DND-41 (cell line): ENCODE data around the gene UFSP2.
"Not testable (repeated sequence)": the region's sequence is repeated elsewhere in the genome, so short reads cannot be mapped to it uniquely, and the experiment has no call there.

Source experiments
- ATAC-seq: fragments of 200-7000 bp; cut with Tn5 transposase; 3 replicates; pipeline ENCODE4 v1.9.1; 2021; ENCODE audit warnings: low read depth; ENCODE audit not compliant: insufficient read depth
- DNase-seq: peaks from one replicate; pipeline ENCODE4 v3.0.0-alpha.2; 2020
- H2AFZ ChIP-seq: 2 replicates; pipeline ENCODE4 v1.6.0; 2012; ENCODE audit warnings: low read depth, low read length
- H3K27ac ChIP-seq: 2 replicates; pipeline ENCODE4 v1.5.1; 2012; ENCODE audit warnings: low read length, inconsistent platforms
- H3K27me3 ChIP-seq: fragments of 200-600 bp; sonication (generic); 2 replicates; pipeline ENCODE4 v1.6.0; 2012; ENCODE audit warnings: low read length, mild to moderate bottlenecking, inconsistent platforms; ENCODE audit not compliant: insufficient read depth, poor library complexity
- H3K36me3 ChIP-seq: 2 replicates; pipeline ENCODE4 v1.5.1; 2012; ENCODE audit warnings: low read length, inconsistent platforms; ENCODE audit not compliant: insufficient read depth
- H3K4me1 ChIP-seq: 2 replicates; pipeline ENCODE4 v1.5.1; 2012; ENCODE audit warnings: mild to moderate bottlenecking, low read length; ENCODE audit not compliant: insufficient read depth
- H3K4me2 ChIP-seq: 2 replicates; pipeline ENCODE4 v1.6.0; 2012; ENCODE audit warnings: mild to moderate bottlenecking, moderate library complexity, low read length, inconsistent platforms; ENCODE audit not compliant: insufficient read depth
- H3K4me3 ChIP-seq, 2 experiments: fragments of 200-600 bp in 1 of 2; shearing (Covaris generic) in 1 of 2; 2 replicates each; pipeline ENCODE4 v1.5.1; 2012 to 2016; ENCODE audit warnings: inconsistent platforms in 2 of 2, low read length in 2 of 2, mild to moderate bottlenecking in 2 of 2, low read depth in 1 of 2, moderate library complexity in 1 of 2
- H3K79me2 ChIP-seq: 2 replicates; pipeline ENCODE4 v1.6.0; 2012; ENCODE audit warnings: low read length, inconsistent platforms; ENCODE audit not compliant: insufficient read depth
- H3K9ac ChIP-seq: 2 replicates; pipeline ENCODE4 v1.6.0; 2012; ENCODE audit warnings: low read depth, mild to moderate bottlenecking, inconsistent platforms, low read length, moderate library complexity
- H3K9me3 ChIP-seq: 2 replicates; pipeline ENCODE4 v1.5.1; 2012; ENCODE audit warnings: low read length, moderate library complexity, mild to moderate bottlenecking, inconsistent platforms; ENCODE audit not compliant: insufficient read depth, severe bottlenecking
- H4K20me1 ChIP-seq: 2 replicates; pipeline ENCODE4 v1.6.0; 2012; ENCODE audit warnings: low read length; ENCODE audit not compliant: insufficient read depth
- CTCF ChIP-seq: IDR thresholded peaks from 2 replicates; pipeline ENCODE4 v1.5.1; 2012; ENCODE audit warnings: borderline replicate concordance, low read length, moderate library complexity, mild to moderate bottlenecking; ENCODE audit not compliant: poor library complexity, severe bottlenecking; ENCODE audit errors: extremely low read depth
- EZH2 ChIP-seq: IDR thresholded peaks from 3 replicates; pipeline ENCODE4 v1.6.1; 2012; ENCODE audit warnings: borderline replicate concordance, low read depth, mild to moderate bottlenecking, moderate library complexity, low read length, inconsistent platforms; ENCODE audit not compliant: severe bottlenecking

Gene UFSP2

GRCh38 chr4:185369731-185370130 is 56.0 kb downstream of the UFSP2 start:
- no peak overlapping the region for H3K4me2 ChIP-seq
- no peaks in the 10 kb centered on the region for H3K9me3 ChIP-seq
- no peak overlapping the region for H3K9ac ChIP-seq
- H3K27ac ChIP-seq = no peak overlapping the region
- H3K4me1 ChIP-seq = no peaks in the 10 kb centered on the region
- H3K27me3 ChIP-seq = no peaks in the 10 kb centered on the region
- ATAC-seq (no peak), DNase-seq (no peak)
- H4K20me1 ChIP-seq = no peaks in the 10 kb centered on the region
- TF ChIP-seq CTCF = no peak
- no peak for TF ChIP-seq EZH2
- no peak overlapping the region for H3K4me3 ChIP-seq
- no peaks in the 10 kb centered on the region for H3K36me3 ChIP-seq
- H3K79me2 ChIP-seq = no peaks in the 10 kb centered on the region
- no peak overlapping the region for H2AFZ ChIP-seq

- no peak for ATAC-seq
- no peaks in the 10 kb centered on the region for H3K4me1 ChIP-seq
- H4K20me1 ChIP-seq = no peaks in the 10 kb centered on the region
- no peak for DNase-seq
- no peak overlapping the region for H2AFZ ChIP-seq
- H3K79me2 ChIP-seq = no peaks in the 10 kb centered on the region
- H3K4me3 ChIP-seq = no peak overlapping the region
- H3K27me3 ChIP-seq = no peaks in the 10 kb centered on the region
- TF ChIP-seq EZH2 (no peak), CTCF (no peak)
- H3K9ac ChIP-seq = no peak overlapping the region
- no peak overlapping the region for H3K4me2 ChIP-seq
- H3K9me3 ChIP-seq = no peaks in the 10 kb centered on the region
- H3K36me3 ChIP-seq = no peaks in the 10 kb centered on the region
- no peak overlapping the region for H3K27ac ChIP-seq
These were observed 60.9 kb downstream of the UFSP2 start for GRCh38 chr4:185364886-185365285.

GRCh38 chr4:185363251-185363650 is 62.5 kb downstream of the UFSP2 start:
- H3K4me2 ChIP-seq = no peak overlapping the region

GRCh38 chr4:185362570-185362969 is 63.2 kb downstream of the UFSP2 start:
- H3K27ac ChIP-seq, H3K9me3 ChIP-seq, H4K20me1 ChIP-seq, H3K79me2 ChIP-seq, H3K4me3 ChIP-seq, H3K4me1 ChIP-seq, H3K9ac ChIP-seq, H3K4me2 ChIP-seq, H3K27me3 ChIP-seq, DNase-seq, H3K36me3 ChIP-seq, H2AFZ ChIP-seq, ATAC-seq: not testable (repeated sequence)

More at GRCh38 chr4:185363251-185363650, 62.5 kb downstream of the UFSP2 start:
- no peaks in the 10 kb centered on the region for H3K9me3 ChIP-seq
- H3K79me2 ChIP-seq = no peaks in the 10 kb centered on the region
- H3K9ac ChIP-seq = no peak overlapping the region
- TF ChIP-seq EZH2 = no peak
- no peak for TF ChIP-seq CTCF
- H3K27me3 ChIP-seq = no peaks in the 10 kb centered on the region
- H3K27ac ChIP-seq = no peak overlapping the region
- H3K4me1 ChIP-seq = no peaks in the 10 kb centered on the region
- no peak for ATAC-seq
- H3K4me3 ChIP-seq = no peak overlapping the region
- H3K36me3 ChIP-seq = no peaks in the 10 kb centered on the region
- no peaks in the 10 kb centered on the region for H4K20me1 ChIP-seq
- DNase-seq = no peak
- H2AFZ ChIP-seq = no peak overlapping the region
